Purkinje cell (primary cell): Measurements from ENCODE around the gene IMP3. TPM values are rescaled to one million over a fixed set of nuclear protein-coding genes. Genes with fewer than 3 reads are reported as not detected.

ENCODE experiments used
- polyA plus RNA-seq: library from polyadenylated mRNA; unstranded; fragments of >200 nt; fragmentation: Nextera tagmentation; gene quantifications from 2 replicates; pipeline ENCODE4 v1.2.1, GENCODE V29; 2014

Gene IMP3, protein sequence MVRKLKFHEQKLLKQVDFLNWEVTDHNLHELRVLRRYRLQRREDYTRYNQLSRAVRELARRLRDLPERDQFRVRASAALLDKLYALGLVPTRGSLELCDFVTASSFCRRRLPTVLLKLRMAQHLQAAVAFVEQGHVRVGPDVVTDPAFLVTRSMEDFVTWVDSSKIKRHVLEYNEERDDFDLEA
- polyA plus RNA-seq, result 24.8 and 52.7 TPM in 2 replicates

DNA sequence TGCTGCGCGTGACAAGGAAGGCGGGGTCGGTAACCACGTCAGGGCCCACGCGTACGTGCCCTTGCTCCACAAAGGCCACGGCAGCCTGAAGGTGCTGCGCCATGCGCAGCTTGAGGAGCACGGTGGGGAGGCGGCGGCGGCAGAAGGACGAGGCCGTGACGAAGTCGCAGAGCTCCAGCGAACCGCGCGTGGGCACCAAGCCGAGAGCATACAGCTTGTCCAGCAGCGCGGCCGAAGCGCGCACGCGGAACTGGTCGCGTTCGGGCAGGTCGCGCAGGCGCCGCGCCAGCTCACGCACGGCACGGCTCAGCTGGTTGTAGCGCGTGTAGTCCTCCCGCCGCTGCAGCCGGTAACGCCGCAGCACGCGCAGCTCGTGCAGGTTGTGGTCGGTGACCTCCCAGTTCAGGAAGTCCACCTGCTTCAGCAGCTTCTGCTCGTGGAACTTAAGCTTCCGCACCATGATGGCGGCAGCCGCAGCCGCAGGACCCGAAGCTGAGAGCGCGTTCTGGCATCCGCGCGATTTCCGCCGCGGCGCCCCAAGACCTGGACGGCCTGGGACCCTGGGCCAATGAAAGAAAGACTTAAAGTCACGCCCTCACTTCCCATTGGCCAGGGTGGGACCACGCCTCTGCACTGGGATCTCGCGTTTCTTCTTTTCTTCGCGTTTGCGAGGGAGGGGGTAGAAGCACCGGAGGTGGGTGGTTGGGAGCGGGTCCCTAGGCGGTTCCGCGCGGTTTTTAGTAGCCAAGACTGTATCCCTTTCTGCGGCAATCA, at the start of gene IMP3:
IMP3 (minus strand) TSS at position 516 of the 774 bp plus-strand sequence; CDS start at position 460, 56 bp downstream.

DNA sequence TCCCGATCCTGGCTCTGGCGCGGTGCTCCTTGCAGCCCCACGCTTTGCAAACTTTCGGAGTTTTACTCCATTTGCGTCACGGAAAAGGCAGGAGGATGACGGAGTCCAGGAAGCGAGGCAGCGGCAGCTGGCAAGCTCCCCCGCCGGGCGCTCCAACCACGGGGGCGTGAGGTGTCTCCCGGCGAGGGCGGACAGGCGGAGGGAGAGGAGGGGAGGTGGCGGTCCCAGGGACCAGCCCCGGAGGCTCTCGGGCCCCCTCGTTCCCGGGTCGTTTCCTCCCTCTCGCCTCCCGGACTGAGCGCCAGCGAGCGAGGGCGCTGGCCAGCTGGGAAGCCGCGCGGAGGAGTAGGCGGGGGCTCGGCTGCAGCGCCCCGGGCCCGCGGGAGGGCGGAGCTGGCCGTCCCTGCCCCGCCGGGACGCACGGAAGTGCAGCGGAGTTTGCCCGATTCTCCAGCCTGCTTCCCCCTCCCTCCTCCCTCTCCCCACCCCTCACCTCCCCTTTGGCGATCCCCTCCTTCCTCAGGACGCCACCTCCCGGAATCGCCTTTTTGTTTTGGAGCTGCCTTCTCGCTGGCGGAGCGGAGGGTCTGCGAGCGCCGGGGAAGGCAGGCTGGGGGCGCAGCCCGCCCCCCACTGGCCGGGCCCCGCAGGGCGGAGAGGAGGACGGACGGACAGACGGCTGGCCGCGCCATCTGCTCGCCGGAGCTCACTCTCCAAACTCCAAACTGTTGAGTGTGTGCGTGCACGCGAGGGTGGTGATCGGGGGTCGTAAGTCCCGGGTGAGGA, 7.5 kb upstream of the IMP3 start, which contains the start of gene SNX33:
SNX33 (plus strand) TSS at position 543 of the 786 bp plus-strand sequence. CDS start 1,191 bp downstream, outside the sequence.

DNA sequence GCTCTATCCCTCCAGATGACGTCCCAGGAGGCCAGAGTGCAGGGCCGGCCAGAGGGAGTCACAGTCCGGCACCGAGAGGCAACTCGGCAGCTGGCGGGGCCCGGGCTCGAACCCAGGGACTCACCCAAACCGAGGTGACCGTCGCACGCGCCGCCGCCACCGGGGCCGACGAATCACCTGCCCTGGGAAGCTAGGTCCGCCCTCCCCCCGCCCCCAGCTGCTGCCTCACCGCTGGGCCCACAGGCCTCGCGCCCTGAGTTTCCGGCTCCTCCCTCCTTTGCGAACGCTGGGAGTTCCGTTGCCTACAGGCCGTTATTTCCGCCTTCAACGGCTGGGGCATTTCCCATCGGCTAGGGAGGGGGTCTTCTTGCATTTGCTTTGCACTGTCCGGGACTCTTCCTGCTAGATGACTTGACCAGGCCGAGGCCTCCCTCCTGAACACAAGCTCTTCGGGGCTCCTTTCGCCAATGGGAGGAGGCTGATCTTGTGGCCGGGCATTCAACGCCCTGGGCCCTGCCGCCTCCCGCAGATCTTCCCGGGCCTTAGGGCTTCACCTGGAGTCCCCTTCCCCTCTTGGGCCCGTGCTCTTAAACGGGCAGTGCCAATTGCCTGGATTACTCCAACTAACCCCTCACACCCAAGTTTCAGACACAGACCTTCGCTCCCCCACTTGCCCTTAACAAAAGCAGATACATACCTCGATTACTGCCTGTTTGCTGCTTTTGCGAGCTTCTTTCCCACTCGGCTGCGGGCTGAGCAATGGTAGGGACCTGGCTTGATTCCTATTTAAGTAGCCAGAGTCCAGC, 14.3 kb downstream of the IMP3 start, which contains the start of gene SNUPN:
SNUPN (minus strand) TSS at position 184 of the 806 bp plus-strand sequence. CDS start 4,674 bp downstream, outside the sequence.

Other genes with a start within 250 kb of the IMP3 start
- 7.3 and 10.9 TPM in 2 replicates for gene SIN3A, start 188.5 kb downstream of the IMP3 start, polyA plus RNA-seq
- 3.5 and 4.9 TPM in 2 replicates for gene PTPN9, start 60.9 kb downstream of the IMP3 start, polyA plus RNA-seq
- gene SNUPN, start 14.5 kb downstream of the IMP3 start, polyA plus RNA-seq, result 27.2 and 40.5 TPM in 2 replicates
- 0.25 and 1.0 TPM in 2 replicates for gene SNX33, start 7.7 kb upstream of the IMP3 start, polyA plus RNA-seq
- not detected in 2 replicates for gene CSPG4, start 72.6 kb upstream of the IMP3 start, polyA plus RNA-seq
- 3.9 and 11.1 TPM in 2 replicates for gene UBE2Q2, start 203.2 kb upstream of the IMP3 start, polyA plus RNA-seq